ENCODE measurements around the gene BET1L. TPM values are rescaled to one million over a fixed set of nuclear protein-coding genes. Genes with fewer than 3 reads are reported as not detected.

Gene BET1L
- total and polyA plus RNA-seq, 9 donors: 24.6 to 76.6 (median 63.7) TPM

DNA sequence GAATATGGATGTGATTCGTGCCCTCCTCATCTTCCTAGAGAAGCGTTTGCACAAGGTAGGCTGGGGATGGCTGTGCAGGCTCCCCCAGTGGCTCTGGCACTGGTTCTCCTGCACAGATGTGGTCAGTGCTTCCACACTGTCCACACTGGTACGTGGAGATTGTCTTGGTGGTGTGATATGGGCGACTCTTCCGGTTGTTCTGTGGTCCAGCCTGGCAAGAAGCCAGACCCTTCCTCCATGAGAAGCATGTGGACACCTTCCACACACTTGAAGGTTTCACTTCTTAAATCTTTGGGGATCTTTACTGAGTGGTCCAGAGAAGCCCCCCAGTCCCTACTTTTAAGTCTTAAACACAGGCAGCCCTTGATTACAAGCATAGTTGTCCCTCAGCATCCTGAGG lies 4.1 kb upstream of the BET1L start:
- no peaks in the 10 kb centered on the region for H3K36me3 ChIP-seq

DNA sequence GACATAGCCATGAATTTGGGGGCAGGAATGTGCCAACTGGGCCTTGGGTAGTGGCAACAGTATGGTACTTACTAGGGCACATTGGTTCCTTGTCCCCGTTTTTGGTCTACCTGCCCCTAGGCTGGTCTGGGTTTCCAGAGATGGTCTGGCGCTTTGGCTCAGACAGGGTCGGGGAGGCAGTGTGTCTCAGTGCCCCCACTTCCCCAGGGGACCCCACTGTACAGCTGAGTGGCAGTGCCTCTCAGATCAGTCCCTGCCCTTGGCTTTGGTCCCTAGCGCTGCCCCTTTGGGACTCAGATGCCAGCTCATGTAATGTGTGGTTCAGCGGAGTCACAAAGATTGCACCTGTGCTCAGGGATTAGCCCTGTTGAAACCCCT lies 3.6 kb upstream of the BET1L start:
- Histone ChIP-seq H3K4me3 (no peak overlapping the region), H3K27ac (no peak overlapping the region), H3K27me3 (no peaks in the 10 kb centered on the region), H3K9me3 (no peaks in the 10 kb centered on the region), H3K4me1 (ENCODE audit: insufficient read depth) (peaks cover 7% of the 10 kb centered on the region), H3K36me3 (no peaks in the 10 kb centered on the region)
- WGBS, 3 donors: 87 to 93% (median 91%) methylated on average over 5 of the region's 5 CpGs
- intact Hi-C loops (cut with DNase I): no loop called here
- no peak for TF ChIP-seq POLR2A (IDR thresholded peaks at IDR 0.05)
- TF ChIP-seq, protein P1, sequence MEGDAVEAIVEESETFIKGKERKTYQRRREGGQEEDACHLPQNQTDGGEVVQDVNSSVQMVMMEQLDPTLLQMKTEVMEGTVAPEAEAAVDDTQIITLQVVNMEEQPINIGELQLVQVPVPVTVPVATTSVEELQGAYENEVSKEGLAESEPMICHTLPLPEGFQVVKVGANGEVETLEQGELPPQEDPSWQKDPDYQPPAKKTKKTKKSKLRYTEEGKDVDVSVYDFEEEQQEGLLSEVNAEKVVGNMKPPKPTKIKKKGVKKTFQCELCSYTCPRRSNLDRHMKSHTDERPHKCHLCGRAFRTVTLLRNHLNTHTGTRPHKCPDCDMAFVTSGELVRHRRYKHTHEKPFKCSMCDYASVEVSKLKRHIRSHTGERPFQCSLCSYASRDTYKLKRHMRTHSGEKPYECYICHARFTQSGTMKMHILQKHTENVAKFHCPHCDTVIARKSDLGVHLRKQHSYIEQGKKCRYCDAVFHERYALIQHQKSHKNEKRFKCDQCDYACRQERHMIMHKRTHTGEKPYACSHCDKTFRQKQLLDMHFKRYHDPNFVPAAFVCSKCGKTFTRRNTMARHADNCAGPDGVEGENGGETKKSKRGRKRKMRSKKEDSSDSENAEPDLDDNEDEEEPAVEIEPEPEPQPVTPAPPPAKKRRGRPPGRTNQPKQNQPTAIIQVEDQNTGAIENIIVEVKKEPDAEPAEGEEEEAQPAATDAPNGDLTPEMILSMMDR (IDR thresholded peaks at IDR 0.05): no peak
- no peak for TF ChIP-seq EP300 (IDR thresholded peaks at IDR 0.05)
- DNase-seq: peak in 1 of 5 donors; percentile 17

More for the DNA sequence above, 4.1 kb upstream of the BET1L start:
- 53 to 71% (median 66%) methylated on average over 5 of the region's 5 CpGs for WGBS, 3 donors
- no peaks in the 10 kb centered on the region for H3K27me3 ChIP-seq
- TF ChIP-seq, protein P1 (IDR thresholded peaks at IDR 0.05): no peak
- H3K9me3 ChIP-seq: no peaks in the 10 kb centered on the region
- H3K27ac ChIP-seq: no peak overlapping the region
- H3K4me1 ChIP-seq (ENCODE audit: insufficient read depth): peaks cover 4% of the 10 kb centered on the region
- intact Hi-C loops (cut with DNase I): no loop called here
- DNase-seq: peak in 1 of 5 donors; percentile 17
- H3K4me3 ChIP-seq: no peak overlapping the region

DNA sequence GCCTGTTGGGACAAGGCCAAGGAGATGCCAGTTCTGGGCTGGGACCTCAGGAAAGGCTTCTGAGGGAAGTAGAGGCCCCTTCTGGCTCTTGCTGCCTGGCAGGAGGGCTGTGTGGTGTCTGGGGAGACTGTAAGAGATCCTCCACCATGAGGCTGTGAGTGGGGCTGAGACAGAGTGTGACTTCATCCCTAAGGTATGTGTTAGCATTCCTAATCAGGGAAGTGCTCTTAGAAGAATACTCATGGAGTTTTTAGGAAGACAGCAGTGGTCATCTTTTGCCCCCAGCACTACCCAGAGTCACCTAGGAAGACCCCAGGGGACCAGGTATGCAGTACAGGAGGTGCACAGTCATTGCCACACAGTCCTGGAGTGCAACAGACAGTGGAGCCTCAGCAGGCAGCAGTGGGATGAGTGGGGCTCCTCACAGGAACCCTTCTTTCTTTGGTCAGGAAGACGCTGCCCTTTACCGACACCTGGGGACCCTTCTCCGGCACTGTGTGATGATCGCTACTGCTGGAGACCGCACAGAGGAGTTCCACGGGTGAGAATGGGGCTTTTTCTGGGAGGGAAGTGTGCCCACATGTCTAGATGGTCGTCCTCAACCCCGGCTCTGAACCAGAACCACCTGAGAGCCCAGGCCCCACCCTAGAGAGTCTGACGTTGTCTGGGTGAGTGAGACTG lies 3.1 kb upstream of the BET1L start:
- peak in 2 of 5 donors; percentile 17 to 24 for DNase-seq
- TF ChIP-seq EP300 (IDR thresholded peaks at IDR 0.05) (no peak), POLR2A (IDR thresholded peaks at IDR 0.05) (no peak)
- TF ChIP-seq, protein P1 (IDR thresholded peaks at IDR 0.05): no peak
- Histone ChIP-seq H3K4me1 (ENCODE audit: insufficient read depth) (peaks cover 11% of the 10 kb centered on the region), H3K27me3 (no peaks in the 10 kb centered on the region), H3K36me3 (no peaks in the 10 kb centered on the region), H3K4me3 (no peak overlapping the region), H3K27ac (peak overlapping the region in 1 of 2 donors; percentile 2), H3K9me3 (no peaks in the 10 kb centered on the region)
- WGBS, 3 donors: 72 to 89% (median 75%) methylated on average over 9 of the region's 9 CpGs
- intact Hi-C loops (cut with DNase I): no loop called here

DNA sequence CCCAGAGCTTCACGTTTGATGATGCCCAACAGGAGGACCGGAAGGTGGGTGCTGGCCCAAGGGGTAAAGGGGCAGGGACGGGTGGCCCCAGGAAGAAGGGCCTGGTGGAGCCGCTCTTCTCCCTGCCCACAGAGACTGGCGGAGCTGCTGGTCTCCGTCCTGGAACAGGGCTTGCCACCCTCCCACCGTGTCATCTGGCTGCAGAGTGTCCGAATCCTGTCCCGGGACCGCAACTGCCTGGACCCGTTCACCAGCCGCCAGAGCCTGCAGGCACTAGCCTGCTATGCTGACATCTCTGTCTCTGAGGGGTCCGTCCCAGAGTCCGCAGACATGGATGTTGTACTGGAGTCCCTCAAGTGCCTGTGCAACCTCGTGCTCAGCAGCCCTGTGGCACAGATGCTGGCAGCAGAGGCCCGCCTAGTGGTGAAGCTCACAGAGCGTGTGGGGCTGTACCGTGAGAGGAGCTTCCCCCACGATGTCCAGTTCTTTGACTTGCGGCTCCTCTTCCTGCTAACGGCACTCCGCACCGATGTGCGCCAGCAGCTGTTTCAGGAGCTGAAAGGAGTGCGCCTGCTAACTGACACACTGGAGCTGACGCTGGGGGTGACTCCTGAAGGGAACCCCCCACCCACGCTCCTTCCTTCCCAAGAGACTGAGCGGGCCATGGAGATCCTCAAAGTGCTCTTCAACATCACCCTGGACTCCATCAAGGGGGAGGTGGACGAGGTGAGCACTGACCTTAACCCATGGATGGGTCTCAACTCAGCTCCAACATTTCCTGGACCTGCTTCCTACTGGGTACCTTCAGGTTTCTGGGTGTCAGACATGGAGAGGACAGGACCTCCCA lies 2.3 kb upstream of the BET1L start:
- no peaks in the 10 kb centered on the region for H3K9me3 ChIP-seq
- peak overlapping the region in 1 of 2 donors; percentile 75 for H3K27ac ChIP-seq
- no peaks in the 10 kb centered on the region for H3K27me3 ChIP-seq
- 31 to 46% (median 34%) methylated on average over 20 to 29 of the region's 29 CpGs for WGBS, 3 donors
- no peaks in the 10 kb centered on the region for H3K36me3 ChIP-seq
- TF ChIP-seq EP300 (IDR thresholded peaks at IDR 0.05) (no peak), POLR2A (IDR thresholded peaks at IDR 0.05) (no peak)
- TF ChIP-seq, protein P1 (IDR thresholded peaks at IDR 0.05): no peak
- intact Hi-C loops (cut with DNase I): loop anchor here (5.0 to 10.0 kb wide), 3 partner anchors 95 to 303 kb away; partner anchors contain the start of genes B4GALNT4 (in 3 of the 4) and IFITM2 (in 1 of the 4)
- H3K4me3 ChIP-seq: peak overlapping the region; percentile 78
- H3K4me1 ChIP-seq (ENCODE audit: insufficient read depth): peaks cover 17% of the 10 kb centered on the region
- DNase-seq: peak in 2 of 5 donors; percentile 25 to 42
